ENCODE results near the gene RPP25.

GRCh38 chr15:74937590-74938371, 18.8 kb downstream of the RPP25 start, which contains the start of gene COX5A:
- TF ChIP-seq CTCF (IDR thresholded peaks at IDR 0.05) (no peak), POLR2A (IDR thresholded peaks at IDR 0.05; ENCODE audit: low read length) (peak; percentile 96), ELK1 (IDR thresholded peaks at IDR 0.05; ENCODE audit: low read depth, low read length) (no peak), SMC3 (IDR thresholded peaks at IDR 0.05) (no peak)
